Mesenchymal stem cell (in vitro differentiated cells and primary cell): ENCODE results near the gene ACAN.

Experiments
- DNase-seq: peaks from one replicate; pipeline ENCODE4 v3.0.0-alpha.2; 2013
- H2AFZ ChIP-seq: one replicate; pipeline ENCODE4 v1.6.1; 2013; ENCODE audit warnings: low read depth, mild to moderate bottlenecking, control low read depth, inconsistent platforms, low read length, moderate library complexity
- H2AK5ac ChIP-seq: 2 replicates; pipeline ENCODE4 v1.6.1; 2013; ENCODE audit warnings: low read length, moderate library complexity, mild to moderate bottlenecking, inconsistent platforms; ENCODE audit not compliant: severe bottlenecking
- H2BK120ac ChIP-seq: one replicate; pipeline ENCODE4 v1.6.1; 2013; ENCODE audit warnings: low read depth, mild to moderate bottlenecking, inconsistent platforms, low read length, moderate library complexity
- H2BK12ac ChIP-seq, 2 experiments: one replicate each; pipeline ENCODE4 v1.6.1; 2013; ENCODE audit warnings: inconsistent platforms in 2 of 2, low read length in 2 of 2, mild to moderate bottlenecking in 2 of 2, moderate library complexity in 2 of 2, control low read depth in 1 of 2
- H2BK15ac ChIP-seq: one replicate; pipeline ENCODE4 v1.6.1; 2013; ENCODE audit warnings: mild to moderate bottlenecking, low read depth, inconsistent platforms; ENCODE audit not compliant: poor library complexity, severe bottlenecking
- H2BK5ac ChIP-seq: 2 replicates; pipeline ENCODE4 v1.6.1; 2013; ENCODE audit warnings: low read depth, mild to moderate bottlenecking, low read length, control low read depth, inconsistent platforms; ENCODE audit not compliant: poor library complexity, severe bottlenecking
- H3K14ac ChIP-seq, 2 experiments: one replicate each; pipeline ENCODE4 v1.6.1; 2013; ENCODE audit warnings: inconsistent platforms in 2 of 2, low read length in 2 of 2, control low read depth in 1 of 2, mild to moderate bottlenecking in 1 of 2, moderate library complexity in 1 of 2
- H3K18ac ChIP-seq, 2 experiments: one replicate each; pipeline ENCODE4 v1.6.1; 2013; ENCODE audit warnings: inconsistent platforms in 2 of 2, low read length in 2 of 2, control low read depth in 1 of 2, low read depth in 1 of 2, mild to moderate bottlenecking in 1 of 2
- H3K23ac ChIP-seq, 2 experiments: one replicate each; pipeline ENCODE4 v1.6.1; 2013; ENCODE audit warnings: inconsistent platforms in 2 of 2, low read length in 2 of 2, mild to moderate bottlenecking in 2 of 2, moderate library complexity in 2 of 2, control low read depth in 1 of 2
- H3K27ac ChIP-seq: 2 replicates; pipeline ENCODE4 v1.5.1; 2013; ENCODE audit warnings: mild to moderate bottlenecking, moderate library complexity, low read length, control low read depth, inconsistent platforms; ENCODE audit not compliant: poor library complexity, severe bottlenecking
- H3K27me3 ChIP-seq, 2 experiments: 2 replicates each; pipeline versions ENCODE4 v1.6.1 to v1.7.0; 2013; ENCODE audit warnings: low read length in 2 of 2, mild to moderate bottlenecking in 2 of 2, moderate library complexity in 2 of 2, control low read depth in 1 of 2, inconsistent platforms in 1 of 2; ENCODE audit not compliant: control insufficient read depth in 1 of 2, insufficient read depth in 1 of 2
- H3K36me3 ChIP-seq, 2 experiments: 2 replicates each; pipeline versions ENCODE4 v1.6.1 to v1.7.0; 2013; ENCODE audit warnings: low read length in 2 of 2, control low read depth in 1 of 2, inconsistent platforms in 1 of 2, low read depth in 1 of 2, mild to moderate bottlenecking in 1 of 2; ENCODE audit not compliant: insufficient read depth in 2 of 2, control insufficient read depth in 1 of 2
- H3K4ac ChIP-seq, 2 experiments: one replicate each; pipeline ENCODE4 v1.6.1; 2013; ENCODE audit warnings: inconsistent platforms in 2 of 2, low read length in 2 of 2, mild to moderate bottlenecking in 2 of 2, moderate library complexity in 2 of 2, control low read depth in 1 of 2, low read depth in 1 of 2
- H3K4me1 ChIP-seq: 2 replicates; pipeline ENCODE4 v1.6.1; 2013; ENCODE audit warnings: low read depth, low read length, control low read depth; ENCODE audit not compliant: control insufficient read depth, insufficient read depth
- H3K4me2 ChIP-seq: 2 replicates; pipeline ENCODE4 v1.6.1; 2013; ENCODE audit warnings: low read length, mild to moderate bottlenecking, inconsistent platforms; ENCODE audit not compliant: poor library complexity, severe bottlenecking
- H3K4me3 ChIP-seq, 2 experiments: 2 replicates each; pipeline versions ENCODE4 v1.5.1 to v1.7.0; 2013; ENCODE audit warnings: low read length in 2 of 2, mild to moderate bottlenecking in 2 of 2, control low read depth in 1 of 2, low read depth in 1 of 2; ENCODE audit not compliant: insufficient read depth in 1 of 2
- H3K79me1 ChIP-seq: replicated peaks from 2 replicates; pipeline ENCODE4 v1.6.1; 2013; ENCODE audit warnings: mild to moderate bottlenecking, control low read depth, low read length, inconsistent platforms; ENCODE audit not compliant: poor library complexity, severe bottlenecking
- H3K9ac ChIP-seq: 2 replicates; pipeline ENCODE4 v1.7.0; 2013; ENCODE audit warnings: mild to moderate bottlenecking, low read length, moderate library complexity
- H3K9me3 ChIP-seq: 2 replicates; pipeline ENCODE4 v1.7.0; 2013; ENCODE audit warnings: mild to moderate bottlenecking, low read length; ENCODE audit not compliant: control insufficient read depth
- H4K8ac ChIP-seq: one replicate; pipeline ENCODE4 v1.6.1; 2013; ENCODE audit warnings: inconsistent platforms, mild to moderate bottlenecking, low read length, moderate library complexity
- H4K91ac ChIP-seq: one replicate; pipeline ENCODE4 v1.6.1; 2013; ENCODE audit warnings: mild to moderate bottlenecking, low read length, inconsistent platforms
- WGBS: methylation state at CpG from one replicate; pipeline ENCODE4 v1.1.7; 2013; ENCODE audit warnings: mixed read lengths; 5-methylcytosine and 5-hydroxymethylcytosine counted together

ACAN gene

DNA sequence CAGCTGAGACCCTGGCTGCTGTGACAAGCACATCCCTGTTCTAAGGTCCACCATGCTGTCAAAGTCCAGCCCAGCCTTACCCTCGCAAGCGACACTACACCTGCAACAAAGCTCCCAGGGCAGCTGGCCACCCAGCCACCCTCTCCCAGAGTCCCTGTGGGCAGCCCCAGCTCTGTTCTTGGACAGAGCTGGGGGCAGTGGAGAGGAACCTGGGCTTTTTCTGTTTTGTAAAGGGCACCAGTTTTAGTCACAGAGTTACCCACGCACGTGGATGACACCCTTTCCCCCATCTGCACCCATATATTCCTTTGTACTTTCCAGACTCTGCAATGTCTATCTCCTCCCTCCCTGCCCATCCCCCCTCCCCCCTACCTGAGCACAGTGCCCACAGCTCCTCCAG lies 38.9 kb downstream of the ACAN start:
- Histone ChIP-seq H2BK5ac (no peak overlapping the region), H4K8ac (no peak overlapping the region), H2AFZ (no peak overlapping the region), H3K79me1 (no peaks in the 10 kb centered on the region), H4K91ac (no peak overlapping the region), H2BK120ac (no peak overlapping the region), H3K23ac (no peak overlapping the region), H3K27ac (no peak overlapping the region), H3K9ac (no peak overlapping the region), H3K36me3 (no peaks in the 10 kb centered on the region), H3K4me2 (no peak overlapping the region), H2BK15ac (no peak overlapping the region), H3K4ac (no peak overlapping the region), H3K4me1 (no peaks in the 10 kb centered on the region), H2BK12ac (no peak overlapping the region), H3K27me3 (peaks cover 0 to 60% of the 10 kb centered on the region in 2 experiments), H3K18ac (no peak overlapping the region), H3K9me3 (no peaks in the 10 kb centered on the region), H3K14ac (no peak overlapping the region), H2AK5ac (no peak overlapping the region), H3K4me3 (no peak overlapping the region)
- no peak for DNase-seq
- WGBS: 68% methylated on average over 4 of the region's 4 CpGs

DNA sequence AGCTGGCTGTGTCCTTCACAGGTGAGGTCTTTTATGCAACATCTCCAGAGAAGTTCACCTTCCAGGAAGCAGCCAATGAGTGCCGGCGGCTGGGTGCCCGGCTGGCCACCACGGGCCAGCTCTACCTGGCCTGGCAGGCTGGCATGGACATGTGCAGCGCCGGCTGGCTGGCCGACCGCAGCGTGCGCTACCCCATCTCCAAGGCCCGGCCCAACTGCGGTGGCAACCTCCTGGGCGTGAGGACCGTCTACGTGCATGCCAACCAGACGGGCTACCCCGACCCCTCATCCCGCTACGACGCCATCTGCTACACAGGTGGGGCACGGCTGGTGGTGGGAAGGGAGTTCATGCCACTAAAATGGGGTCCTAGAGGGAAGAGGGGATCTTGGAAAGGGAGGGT lies 40.1 kb downstream of the ACAN start:
- no peak overlapping the region for H3K27ac ChIP-seq
- H3K18ac ChIP-seq: no peak overlapping the region
- H3K4ac ChIP-seq: no peak overlapping the region
- H3K79me1 ChIP-seq: no peaks in the 10 kb centered on the region
- no peak overlapping the region for H2AFZ ChIP-seq
- no peaks in the 10 kb centered on the region for H3K4me1 ChIP-seq
- no peaks in the 10 kb centered on the region for H3K9me3 ChIP-seq
- no peak overlapping the region for H2BK5ac ChIP-seq
- no peak overlapping the region for H2AK5ac ChIP-seq
- H2BK12ac ChIP-seq: no peak overlapping the region
- no peak overlapping the region for H3K9ac ChIP-seq
- H2BK120ac ChIP-seq: no peak overlapping the region
- H3K4me2 ChIP-seq: no peak overlapping the region
- no peak for DNase-seq
- no peak overlapping the region for H3K23ac ChIP-seq
- H4K91ac ChIP-seq: no peak overlapping the region
- H4K8ac ChIP-seq: no peak overlapping the region
- H2BK15ac ChIP-seq: no peak overlapping the region
- H3K4me3 ChIP-seq: no peak overlapping the region
- peaks cover 0 to 55% of the 10 kb centered on the region in 2 experiments for H3K27me3 ChIP-seq
- no peak overlapping the region for H3K14ac ChIP-seq
- H3K36me3 ChIP-seq: no peaks in the 10 kb centered on the region
- WGBS: 88% methylated on average over 21 of the region's 21 CpGs

DNA sequence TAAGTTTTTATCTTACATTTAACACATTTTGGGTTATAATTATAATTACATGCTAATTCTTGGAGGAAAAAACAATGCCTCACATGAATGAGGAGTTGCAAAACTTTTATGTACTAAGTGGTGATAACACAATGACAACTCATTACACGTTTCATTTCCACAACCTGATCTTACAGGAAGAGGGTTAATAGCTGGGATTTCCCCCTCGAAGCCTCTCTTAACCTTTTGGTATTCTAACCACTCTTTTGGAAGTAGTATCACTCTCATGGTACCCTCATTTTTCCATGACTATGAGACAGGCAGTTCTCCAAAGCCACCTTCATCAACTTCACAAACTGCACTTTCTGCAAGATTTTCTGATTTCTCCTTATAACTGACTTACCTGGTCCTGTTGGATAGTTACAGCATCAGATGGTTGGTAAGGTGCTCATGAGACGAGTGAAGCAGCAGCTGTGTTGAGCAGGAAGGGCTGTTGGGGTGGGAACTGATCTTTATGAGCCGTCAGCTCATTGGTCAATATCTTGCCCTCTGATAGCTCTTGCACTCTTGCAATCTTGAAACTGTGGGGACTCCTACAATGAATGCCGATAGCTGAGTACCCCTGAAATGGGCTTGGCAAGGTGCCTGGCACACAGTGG lies 41.6 kb downstream of the ACAN start:
- H2BK120ac ChIP-seq: no peak overlapping the region

DNA sequence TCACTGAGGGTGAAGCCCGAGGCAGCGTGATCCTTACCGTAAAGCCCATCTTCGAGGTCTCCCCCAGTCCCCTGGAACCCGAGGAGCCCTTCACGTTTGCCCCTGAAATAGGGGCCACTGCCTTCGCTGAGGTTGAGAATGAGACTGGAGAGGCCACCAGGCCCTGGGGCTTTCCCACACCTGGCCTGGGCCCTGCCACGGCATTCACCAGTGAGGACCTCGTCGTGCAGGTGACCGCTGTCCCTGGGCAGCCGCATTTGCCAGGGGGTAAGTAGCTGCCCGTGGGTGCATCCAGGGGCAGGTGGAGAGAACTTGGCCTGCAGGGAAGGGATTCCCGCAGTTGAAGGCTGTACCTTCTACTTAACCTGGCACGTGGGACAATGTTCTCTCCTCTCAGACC lies 42.4 kb downstream of the ACAN start:
- Histone ChIP-seq H3K23ac (no peak overlapping the region), H3K4me3 (no peak overlapping the region), H3K14ac (no peak overlapping the region), H2BK15ac (no peak overlapping the region), H4K91ac (no peak overlapping the region), H3K27ac (no peak overlapping the region), H2BK12ac (no peak overlapping the region), H2AK5ac (no peak overlapping the region), H3K4ac (no peak overlapping the region), H3K9me3 (no peaks in the 10 kb centered on the region), H3K36me3 (no peaks in the 10 kb centered on the region), H3K27me3 (peaks cover 0 to 48% of the 10 kb centered on the region in 2 experiments), H4K8ac (no peak overlapping the region), H3K4me1 (no peaks in the 10 kb centered on the region), H3K79me1 (no peaks in the 10 kb centered on the region), H3K9ac (no peak overlapping the region), H3K18ac (no peak overlapping the region), H3K4me2 (no peak overlapping the region), H2AFZ (no peak overlapping the region), H2BK120ac (no peak overlapping the region), H2BK5ac (no peak overlapping the region)
- no peak for DNase-seq
- WGBS: 94% methylated on average over 15 of the region's 15 CpGs

More for the DNA sequence above, 41.6 kb downstream of the ACAN start:
- H3K9me3 ChIP-seq: no peaks in the 10 kb centered on the region
- no peak overlapping the region for H4K8ac ChIP-seq
- no peak overlapping the region for H2BK5ac ChIP-seq
- H3K4me1 ChIP-seq: no peaks in the 10 kb centered on the region
- H3K4me3 ChIP-seq: no peak overlapping the region
- H2AFZ ChIP-seq: no peak overlapping the region
- H3K23ac ChIP-seq: no peak overlapping the region
- no peak overlapping the region for H3K4ac ChIP-seq
- H3K36me3 ChIP-seq: no peaks in the 10 kb centered on the region
- no peak overlapping the region for H3K27ac ChIP-seq
- H3K18ac ChIP-seq: no peak overlapping the region
- H3K9ac ChIP-seq: no peak overlapping the region
- no peak overlapping the region for H2BK15ac ChIP-seq
- DNase-seq: no peak
- H3K14ac ChIP-seq: no peak overlapping the region
- H2BK12ac ChIP-seq: no peak overlapping the region
- H3K27me3 ChIP-seq: peaks cover 0 to 45% of the 10 kb centered on the region in 2 experiments
- no peak overlapping the region for H4K91ac ChIP-seq
- H2AK5ac ChIP-seq: no peak overlapping the region
- H3K4me2 ChIP-seq: no peak overlapping the region
- WGBS: 50% methylated on average over 5 of the region's 5 CpGs
- no peaks in the 10 kb centered on the region for H3K79me1 ChIP-seq
